Measurements from ENCODE around the gene GRK2.

GRCh38 chr11:67245046-67245445 is 21.2 kb upstream of the GRK2 start:
- TF ChIP-seq CTCF (conservative IDR thresholded peaks at IDR 0.05 in 1 of 2, IDR thresholded peaks at IDR 0.05 in 1 of 2; ENCODE audit: extremely low read depth in 1 of 2, insufficient read depth in 1 of 2, low read depth in 1 of 2, low read length in 2 of 2) (no peak), EZH2 (IDR thresholded peaks at IDR 0.05; ENCODE audit: borderline replicate concordance, low read length) (no peak)

Measured in mammary epithelial cell (primary cell).